Measurements from ENCODE around the gene CDHR2.
A peak's percentile ranks its signal among the peaks of the same experiment; 100 is the strongest.
"Not testable (repeated sequence)": the region's sequence is repeated elsewhere in the genome, so short reads cannot be mapped to it uniquely, and the experiment has no call there.

Gene CDHR2

DNA sequence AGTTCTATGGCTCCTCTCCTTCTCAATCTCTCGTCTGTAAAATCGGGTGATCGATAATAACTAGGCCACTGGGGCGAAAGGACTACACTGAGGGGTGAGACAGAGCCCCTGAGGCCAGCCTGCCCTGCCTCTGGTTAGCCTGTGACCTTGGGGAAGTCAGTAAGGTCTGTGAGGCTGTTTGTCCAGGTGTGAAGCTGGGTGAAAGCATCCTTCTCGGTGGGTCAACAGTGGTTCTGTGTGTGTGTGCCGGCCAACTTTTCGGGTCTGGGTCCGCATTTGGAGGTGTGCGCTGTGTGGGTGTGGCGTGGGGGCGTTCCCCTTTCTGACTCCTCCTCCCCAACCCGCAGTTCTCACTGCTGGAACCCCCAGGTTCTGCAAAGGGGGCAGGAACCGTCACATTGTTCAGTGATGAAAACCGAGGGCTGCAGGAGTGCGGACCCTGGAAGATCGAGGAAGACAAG is 7.0 kb upstream of the CDHR2 start:
- no peak for DNase-seq (ENCODE audit: low read depth)

DNA sequence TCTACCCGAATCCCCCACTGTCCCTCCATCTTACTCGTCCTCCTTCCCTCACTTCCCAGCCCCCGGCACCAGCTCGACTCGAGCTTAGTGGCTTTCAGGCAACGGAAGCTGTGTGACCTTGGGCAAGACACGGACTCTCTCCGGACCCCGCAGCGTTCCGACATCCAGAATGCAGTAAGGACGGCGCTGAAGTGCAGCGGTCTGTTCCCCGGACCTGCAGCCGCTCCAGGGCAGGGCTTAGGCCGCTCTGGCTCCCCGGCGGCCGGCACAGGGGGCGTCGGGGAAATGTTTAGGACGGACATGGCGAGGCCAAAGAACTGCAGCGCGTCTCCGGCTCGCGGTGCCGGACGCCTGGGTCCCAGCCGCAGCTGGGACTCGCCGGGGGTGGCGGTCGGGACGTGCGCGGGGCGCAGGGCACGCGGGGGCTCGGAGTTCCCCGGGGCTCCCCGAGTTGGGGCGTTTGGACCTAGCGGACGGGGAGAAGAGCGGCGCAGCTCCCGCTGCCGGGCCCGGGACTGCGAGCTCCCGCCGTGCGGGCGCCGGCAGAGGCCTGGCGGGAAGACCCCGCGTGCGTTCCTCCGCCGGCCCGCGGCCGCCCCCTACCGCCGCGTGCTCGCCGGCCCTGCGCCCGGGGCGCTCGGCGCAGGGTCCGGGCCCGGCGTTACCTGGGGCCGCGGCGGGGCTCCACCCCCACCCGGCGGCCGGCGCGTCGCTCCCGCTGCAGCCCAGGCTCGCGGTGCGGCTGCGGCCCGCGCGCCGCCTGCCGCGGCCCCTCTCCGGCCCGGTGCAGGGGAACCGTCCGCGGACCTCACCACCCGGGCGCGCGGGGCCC is 6.3 kb upstream of the CDHR2 start:
- no peak for DNase-seq (ENCODE audit: low read depth)

DNA sequence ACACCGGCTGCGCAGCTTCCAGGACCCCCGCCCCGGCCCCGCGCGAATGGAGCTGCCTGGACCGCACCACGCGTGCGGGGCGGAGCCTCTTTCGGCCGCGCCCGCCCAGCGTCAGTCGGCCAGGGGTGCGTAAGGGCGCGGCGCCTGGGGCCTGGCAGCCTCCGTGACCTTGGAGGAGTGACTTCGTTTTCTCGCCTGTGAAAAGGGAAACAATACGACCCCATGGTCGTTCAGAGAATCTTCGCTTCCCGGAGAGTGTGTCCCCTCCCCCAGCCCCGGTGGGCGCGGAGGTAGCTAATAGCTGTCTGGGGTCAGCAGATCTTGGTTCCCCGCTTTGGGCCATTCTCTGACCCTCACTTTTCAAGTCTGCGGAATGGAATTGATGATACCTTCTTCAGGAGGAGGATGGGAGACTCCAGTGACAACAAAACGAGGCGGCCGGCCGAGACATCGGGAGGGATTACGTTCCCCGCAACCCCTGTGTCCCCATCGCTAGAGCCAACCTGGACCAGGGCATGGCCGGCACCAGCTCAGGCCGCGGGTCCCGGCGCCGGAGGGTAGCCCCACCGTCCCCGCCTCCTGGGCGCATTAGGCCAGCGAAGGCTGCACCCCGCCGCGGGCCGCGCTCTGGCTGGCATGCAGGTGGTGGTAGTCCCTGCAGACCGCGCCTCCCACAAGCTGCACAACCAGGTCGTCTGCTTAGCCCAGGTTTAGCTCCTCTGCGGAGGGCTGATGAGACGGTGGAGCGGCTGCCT is 5.5 kb upstream of the CDHR2 start:
- peak; percentile 44 for DNase-seq (ENCODE audit: low read depth)

DNA sequence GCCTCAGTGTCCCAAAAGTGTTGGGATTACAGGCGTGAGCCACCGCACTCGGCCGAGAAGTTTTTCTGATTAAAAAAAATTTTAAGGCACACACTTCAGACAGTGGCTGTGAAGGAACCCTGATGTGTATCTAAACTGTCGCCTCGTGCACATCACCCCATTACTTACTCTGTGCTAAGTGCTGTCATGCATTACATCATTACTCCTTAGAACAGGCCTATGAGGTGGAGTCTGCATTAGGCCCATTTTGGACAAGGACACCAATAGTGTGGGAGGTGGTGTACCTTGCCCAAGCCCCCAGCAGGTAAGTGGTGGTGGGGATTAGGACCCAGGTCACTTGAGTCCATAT is 3.8 kb upstream of the CDHR2 start:
- DNase-seq (ENCODE audit: low read depth): no peak

DNA sequence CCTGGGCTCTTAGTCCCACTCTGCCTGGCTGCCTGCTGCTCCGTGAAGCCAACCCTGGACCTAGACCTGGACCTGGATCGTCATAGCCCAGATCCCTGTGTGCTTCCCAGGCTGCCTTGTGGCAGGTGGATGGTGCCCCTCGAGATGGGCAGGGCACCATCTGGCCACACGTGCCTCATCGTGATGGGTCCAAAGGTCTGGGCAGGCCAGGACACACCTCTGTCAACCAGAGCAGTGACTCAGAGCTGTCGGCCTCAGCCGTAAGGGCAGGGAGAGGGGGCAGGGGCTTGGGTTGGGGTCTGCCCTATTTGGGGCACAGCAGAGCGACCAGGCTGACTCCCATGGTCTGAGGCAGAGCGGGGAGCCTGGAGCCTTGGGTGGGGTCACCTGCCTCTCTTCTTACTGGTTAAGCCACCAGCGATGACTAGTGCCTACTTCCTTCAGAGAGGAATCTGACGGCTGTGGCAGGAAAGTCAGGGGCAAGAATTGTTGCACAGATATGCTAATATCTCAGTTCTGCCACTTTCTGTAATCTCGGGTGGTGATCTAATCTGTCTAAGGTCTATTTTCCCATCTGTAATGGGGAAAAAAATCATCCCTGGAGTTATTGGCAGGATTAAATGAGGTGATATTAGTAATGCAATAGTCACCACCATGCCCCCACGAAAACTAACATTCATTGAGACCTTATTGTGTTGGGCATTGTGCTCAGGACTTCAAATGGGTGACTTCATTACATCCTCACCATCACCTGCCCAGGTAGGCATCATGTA is 3.2 kb upstream of the CDHR2 start:
- DNase-seq (ENCODE audit: low read depth): no peak

DNA sequence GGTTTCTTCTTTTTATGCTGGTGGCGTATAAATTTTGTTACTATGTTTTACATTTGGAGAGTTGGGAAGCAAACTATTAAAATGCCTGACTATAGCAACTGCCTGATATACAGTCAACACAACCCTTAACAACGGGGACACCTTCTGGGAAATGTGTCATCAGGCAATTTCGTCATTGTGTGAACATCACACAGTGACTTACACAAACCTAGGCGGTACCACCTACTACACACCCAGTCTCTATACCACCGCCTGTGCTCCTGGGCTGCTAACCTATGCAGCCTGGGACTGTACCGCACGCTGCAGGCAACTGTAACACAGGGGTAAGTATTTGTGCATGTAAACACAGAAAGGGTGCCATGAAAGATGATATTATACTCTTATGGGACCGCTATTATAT is 1.3 kb upstream of the CDHR2 start:
- DNase-seq (ENCODE audit: low read depth): no peak

DNA sequence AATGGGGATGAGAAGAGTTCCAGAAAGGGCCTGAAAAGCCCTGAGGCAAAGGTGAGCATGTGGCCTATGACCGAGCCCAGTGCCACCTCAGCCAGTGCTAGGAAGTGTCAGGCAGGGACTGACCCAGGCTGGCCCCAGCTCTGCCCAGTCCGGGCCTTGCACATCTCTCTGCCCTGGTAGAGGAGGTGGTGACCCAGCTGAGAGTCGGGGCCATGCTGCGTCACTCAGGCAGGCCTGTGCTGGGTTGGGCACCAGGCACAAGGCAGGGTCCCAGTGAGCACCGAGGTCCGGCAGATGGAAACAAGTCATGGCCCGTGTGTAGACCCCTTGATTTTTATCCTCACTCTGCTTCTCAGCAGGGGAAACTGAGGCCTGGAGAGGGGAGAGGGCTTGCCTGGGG is 729 bp downstream of the CDHR2 start:
- no peak for DNase-seq (ENCODE audit: low read depth)

DNA sequence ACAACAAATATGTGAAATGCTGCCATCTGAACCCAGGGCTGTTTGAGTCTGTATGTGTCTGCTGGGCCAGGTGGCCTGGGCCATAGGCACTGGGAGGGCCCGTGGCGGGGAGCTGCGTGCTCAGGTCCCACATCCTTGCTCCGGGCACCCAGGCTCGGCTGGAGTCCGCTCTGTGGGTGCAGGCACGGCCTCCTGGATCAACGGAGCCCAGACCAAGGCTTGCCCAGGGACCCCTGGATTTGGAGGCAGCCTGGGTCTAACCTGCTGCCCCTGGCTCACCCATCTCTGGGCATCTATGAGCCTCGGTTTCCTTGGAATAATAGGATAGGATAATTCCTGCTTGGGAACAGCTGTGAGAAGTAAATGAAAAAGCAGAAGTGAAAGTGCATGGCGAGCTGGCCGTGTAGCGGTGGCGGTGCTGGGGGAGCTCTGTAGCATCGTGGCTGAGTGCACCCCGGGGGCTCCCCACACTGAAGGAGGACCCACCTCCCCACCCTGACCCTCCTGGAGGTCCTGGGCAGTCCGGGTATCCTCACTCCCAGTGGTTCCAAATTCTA is 1.2 kb downstream of the CDHR2 start:
- DNase-seq (ENCODE audit: low read depth): no peak

DNA sequence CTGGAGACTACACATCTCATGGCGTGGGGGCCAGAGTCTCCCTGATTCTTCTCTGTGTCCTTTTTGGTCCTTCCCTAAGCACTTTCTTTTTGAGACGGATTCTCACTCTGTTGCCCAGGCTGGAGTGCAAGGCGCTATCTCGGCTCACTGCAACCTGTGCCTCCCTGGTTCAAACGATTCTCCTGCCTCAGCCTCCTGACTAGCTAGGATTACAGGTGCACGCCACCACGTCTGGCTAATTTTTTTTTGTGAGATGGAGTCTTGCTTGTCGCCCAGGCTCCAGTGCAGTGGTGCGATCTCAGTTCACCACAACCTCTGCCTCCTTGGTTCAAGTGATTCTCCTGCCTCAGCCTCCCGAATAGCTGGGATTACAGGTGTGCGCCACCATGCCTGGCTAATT is 1.8 kb downstream of the CDHR2 start:
- DNase-seq (ENCODE audit: low read depth): not testable (repeated sequence)

DNA sequence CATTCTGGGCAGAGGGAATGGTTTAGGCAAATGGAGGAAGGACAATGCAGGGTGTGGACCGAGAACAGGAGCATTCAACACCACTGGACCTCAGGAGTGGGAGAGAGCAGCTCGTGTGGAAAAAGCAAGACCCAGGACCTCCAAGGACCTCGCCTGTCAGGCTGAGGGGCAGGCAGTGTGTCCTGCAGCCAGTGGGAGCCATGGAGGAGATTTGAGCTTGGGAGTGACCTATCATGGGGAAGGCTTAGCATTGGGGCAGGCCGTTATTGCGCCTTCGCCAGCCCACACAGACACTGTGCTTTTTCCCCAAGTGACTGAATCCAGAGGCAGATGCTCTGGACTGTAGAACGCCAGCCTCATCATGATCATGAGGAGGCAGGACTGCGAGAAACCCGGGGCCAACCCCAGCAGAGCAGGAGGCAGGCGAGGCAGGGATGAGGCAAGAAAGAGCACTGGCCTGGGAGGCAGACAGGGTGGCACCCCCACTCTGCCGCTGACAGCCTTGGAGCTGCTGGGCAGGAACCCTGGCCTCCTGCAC is 3.3 kb downstream of the CDHR2 start:
- no peak for DNase-seq (ENCODE audit: low read depth)

DNA sequence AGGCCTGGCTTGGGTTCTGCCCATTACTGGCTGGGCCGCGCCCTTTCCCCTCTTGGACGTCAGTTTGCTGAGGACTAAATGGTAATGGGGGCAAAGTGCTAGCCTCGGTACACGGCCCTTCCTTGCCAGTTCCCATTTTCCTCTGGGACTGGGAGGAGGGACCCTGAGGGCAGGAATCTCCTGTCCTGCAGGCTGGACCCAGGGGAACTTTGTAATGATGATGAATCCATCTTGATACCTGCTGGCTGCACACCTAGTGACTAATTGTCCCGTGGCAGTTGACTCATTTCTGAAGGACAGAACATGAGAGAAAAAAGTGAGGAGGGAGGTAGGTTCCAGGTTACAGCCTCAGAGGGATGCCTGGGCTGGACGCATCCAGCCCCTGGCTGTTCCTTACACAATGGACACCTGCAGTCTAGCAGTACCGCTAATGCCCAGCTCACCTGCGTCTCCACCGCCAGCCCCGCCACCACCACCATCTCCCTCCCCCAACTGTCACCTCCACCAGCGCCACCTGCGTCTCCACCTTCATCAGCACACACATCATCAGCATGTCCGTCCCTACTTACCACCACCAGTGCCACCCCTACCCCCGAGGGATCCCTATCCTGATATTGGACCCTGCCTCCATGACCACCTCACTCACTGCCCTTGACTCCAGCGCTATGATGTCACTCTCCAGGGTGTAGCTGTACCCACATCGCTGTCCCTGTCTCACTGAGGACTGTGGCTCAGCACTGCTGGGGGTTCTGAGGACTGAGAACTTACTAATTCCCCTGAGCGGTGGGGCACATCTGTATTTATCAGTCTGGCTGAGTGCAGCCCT is 4.3 kb downstream of the CDHR2 start:
- no peak for DNase-seq (ENCODE audit: low read depth)

DNA sequence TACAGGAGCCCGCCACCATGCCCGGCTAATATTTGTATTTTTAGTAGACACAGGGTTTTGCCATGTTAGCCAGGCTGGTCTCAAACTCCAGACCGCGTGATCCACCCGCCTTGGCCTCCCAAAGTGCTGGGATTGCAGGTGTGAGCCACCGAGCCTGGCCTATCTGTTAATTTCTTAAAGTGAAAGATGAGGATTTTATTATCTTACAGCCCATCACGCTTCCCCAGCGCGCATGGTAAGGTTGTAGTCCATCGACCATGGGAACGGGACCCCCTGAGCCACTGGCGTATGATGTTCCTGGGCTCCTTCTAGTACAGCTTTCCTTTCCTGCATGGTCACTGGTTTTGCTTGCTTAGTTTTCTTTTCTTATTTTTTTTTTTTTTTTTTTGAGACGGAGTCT is 8.7 kb downstream of the CDHR2 start:
- DNase-seq (ENCODE audit: low read depth): no peak

DNA sequence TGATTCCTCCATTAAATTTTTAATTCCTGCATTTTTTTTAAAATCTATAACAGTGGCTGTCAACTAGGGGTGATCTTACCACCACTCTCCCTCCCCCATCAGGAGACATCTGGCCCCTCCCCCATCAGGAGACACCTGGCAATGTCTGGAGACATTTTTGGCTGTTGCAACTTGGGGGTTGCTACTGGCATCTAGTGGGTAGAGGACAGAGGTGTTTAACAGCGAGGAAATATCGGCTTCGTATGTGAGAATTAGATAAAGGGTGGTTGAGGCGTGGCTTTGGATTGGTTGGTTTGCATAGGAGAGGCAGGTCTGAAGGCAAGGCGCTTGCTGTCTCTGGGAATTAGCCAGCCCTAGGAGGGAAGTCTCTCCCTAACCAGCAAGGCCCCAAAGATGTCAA is 10.5 kb downstream of the CDHR2 start:
- DNase-seq (ENCODE audit: low read depth): no peak

DNA sequence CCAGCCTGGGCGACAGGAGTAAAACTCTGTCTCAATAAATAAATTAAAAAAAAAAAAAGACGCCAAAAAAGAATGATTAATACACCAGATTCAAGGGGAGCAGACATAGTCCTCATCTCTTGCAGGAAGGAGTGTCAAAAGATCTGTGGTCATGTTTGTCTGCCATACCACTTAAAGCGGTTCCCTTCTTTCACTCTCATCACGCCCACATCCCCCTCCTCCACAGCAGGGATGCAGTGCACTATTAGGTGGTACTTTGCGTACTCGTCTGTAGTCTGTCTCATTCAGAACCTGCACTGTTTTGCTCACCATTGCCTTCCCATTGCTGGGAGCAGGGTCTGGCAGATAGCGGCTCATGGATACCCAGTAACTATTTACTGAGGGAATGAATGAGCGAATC is 11.2 kb downstream of the CDHR2 start:
- no peak for DNase-seq (ENCODE audit: low read depth)

DNA sequence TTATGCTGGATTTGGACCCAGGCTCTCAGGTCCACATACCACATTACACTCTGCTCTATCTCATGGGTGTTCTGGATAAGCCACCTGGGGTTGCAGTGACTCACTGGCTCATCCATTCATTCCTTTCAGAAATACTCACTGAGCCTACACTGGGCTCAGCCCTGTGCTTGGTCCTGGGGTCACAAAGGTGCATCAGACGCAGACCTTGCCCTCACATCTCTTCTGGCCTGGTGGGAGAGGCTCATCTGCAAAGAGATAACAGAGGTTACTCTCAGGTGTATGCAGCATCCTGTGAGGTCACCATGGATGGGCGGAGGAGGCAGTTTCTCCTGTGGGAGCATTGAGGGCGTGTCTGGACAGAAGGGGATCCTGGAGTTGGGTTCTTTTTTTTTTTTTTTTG is 12.1 kb downstream of the CDHR2 start:
- no peak for DNase-seq (ENCODE audit: low read depth)

DNA sequence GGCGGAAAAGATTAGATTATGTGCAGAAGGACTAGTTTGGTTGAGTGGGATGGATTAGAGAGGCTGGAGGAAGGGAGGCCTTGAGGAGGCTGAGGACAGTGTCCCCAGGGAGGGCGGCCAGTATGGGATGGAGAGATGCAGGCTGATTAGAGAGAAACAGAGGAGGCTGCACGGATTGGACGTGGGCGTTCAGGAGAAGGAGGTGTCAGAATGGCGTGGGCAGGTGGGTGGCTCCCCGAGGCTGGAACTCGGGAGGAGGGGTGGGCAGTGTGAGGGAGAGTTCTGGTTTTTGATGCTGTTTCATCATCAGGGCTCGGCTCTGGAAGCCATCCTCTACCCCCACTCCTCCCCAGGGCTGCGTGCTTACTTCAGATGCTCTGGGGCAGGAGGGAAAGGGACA is 13.0 kb downstream of the CDHR2 start:
- no peak for DNase-seq (ENCODE audit: low read depth)

DNA sequence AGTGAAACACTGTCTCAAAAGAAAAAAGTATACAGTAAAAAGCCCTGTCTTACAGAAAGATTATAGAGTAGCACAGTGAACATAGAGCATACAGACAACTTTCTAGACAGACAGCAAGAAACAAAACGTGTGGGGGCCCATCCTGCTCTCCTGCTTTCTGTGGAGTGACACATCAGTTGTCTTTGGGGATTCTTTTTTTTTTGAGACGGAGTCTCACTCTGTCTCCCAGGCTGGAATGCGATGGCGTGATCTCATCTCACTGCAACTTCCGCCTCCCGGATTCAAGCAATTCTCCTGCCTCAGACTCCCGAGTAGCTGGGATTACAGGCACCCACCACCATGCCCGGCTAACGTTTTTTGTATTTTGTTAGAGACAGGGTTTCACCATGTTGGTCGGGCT is 14.9 kb downstream of the CDHR2 start:
- no peak for DNase-seq (ENCODE audit: low read depth)

DNA sequence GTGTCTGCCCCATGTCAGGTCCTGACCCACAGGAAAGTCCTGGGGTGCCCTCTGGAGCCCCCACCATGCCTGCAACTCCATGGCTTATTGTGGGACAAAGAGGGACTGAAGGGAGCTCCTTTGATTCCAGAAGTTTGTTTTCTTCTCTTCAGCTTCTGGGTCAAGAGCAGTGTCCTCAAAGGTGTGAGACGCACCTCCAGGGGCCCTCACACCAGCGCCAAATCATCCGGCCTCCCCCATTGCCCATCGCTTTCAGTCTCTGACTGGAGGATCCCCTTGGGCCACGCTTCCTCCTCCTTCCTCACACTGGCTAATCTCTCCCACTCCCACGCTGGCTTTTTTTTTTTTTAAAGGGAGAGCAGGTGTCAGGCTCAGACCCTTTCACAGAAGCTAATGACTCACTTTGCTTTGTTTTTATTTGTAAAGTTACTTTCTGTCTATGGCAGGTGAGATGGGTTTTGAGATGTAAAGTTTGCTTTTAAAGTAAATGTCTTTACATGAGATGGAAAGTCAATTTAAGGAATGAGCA is 16.7 kb downstream of the CDHR2 start:
- DNase-seq (ENCODE audit: low read depth): no peak

DNA sequence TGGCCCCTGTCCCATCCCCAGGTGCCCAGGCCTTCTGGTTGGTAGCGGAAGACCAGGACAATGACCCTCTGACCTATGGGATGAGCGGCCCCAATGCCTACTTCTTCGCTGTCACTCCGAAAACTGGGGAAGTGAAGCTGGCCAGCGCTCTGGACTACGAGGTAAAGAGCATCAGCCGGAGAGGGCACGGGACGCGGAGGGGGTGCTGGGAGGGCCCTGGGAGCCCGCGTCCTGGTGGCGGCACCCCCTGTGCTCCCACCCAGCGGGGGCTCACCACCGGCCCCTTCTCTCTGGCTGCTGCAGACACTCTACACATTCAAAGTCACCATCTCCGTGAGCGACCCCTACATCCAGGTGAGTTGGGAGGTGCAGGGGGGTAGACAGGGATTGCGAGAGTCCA is 19.5 kb downstream of the CDHR2 start:
- no peak for DNase-seq (ENCODE audit: low read depth)

DNA sequence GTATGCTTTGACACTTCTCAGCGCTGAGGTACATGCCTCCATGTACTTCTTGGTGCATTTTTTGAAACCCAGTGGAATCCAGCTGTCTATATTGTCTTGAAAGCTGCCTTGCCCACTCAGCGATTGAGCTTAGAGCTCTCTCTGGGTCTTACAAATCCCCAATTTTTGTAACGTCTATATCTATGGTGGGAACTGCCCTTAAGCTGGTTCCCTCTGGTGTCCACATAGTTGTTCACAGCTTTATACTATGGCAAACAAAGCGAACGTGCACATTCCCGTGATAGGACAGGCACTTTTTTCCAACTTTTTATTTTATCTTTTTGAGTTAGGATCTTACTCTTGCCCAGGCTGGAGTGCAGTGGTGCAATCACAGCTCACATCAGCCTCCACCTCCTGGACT is 20.9 kb downstream of the CDHR2 start:
- DNase-seq (ENCODE audit: low read depth): peak; percentile 22

Data from fibroblast of gingiva (primary cell).